ENCODE data around the gene VWA7. TPM values are rescaled to one million over a fixed set of nuclear protein-coding genes. Genes with fewer than 3 reads are reported as not detected.
"Not testable (repeated sequence)": the region's sequence is repeated elsewhere in the genome, so short reads cannot be mapped to it uniquely, and the experiment has no call there.

The VWA7 gene
- total RNA-seq, 2 donors from 2014 or later, result 2.7 to 13.0 TPM

GRCh38 chr6:31822036-31822821 is 45.1 kb upstream of the VWA7 start:
- Histone ChIP-seq H3K27me3 (replicated peaks; ENCODE audit: insufficient read depth) (no peaks in the 10 kb centered on the region), H3K4me3 (peak overlapping the region; percentile 30 to 46), H3K36me3 (no peaks in the 10 kb centered on the region), H3K27ac (peak overlapping the region; percentile 97 to 100), H3K9me3 (no peaks in the 10 kb centered on the region), H3K4me1 (replicated peaks) (peaks cover 22% of the 10 kb centered on the region)
- TF ChIP-seq POLR2AphosphoS5 (IDR thresholded peaks at IDR 0.05) (peak; percentile 96), POLR2A (IDR thresholded peaks at IDR 0.05) (peak; percentile 55)
- TF ChIP-seq, protein P1, sequence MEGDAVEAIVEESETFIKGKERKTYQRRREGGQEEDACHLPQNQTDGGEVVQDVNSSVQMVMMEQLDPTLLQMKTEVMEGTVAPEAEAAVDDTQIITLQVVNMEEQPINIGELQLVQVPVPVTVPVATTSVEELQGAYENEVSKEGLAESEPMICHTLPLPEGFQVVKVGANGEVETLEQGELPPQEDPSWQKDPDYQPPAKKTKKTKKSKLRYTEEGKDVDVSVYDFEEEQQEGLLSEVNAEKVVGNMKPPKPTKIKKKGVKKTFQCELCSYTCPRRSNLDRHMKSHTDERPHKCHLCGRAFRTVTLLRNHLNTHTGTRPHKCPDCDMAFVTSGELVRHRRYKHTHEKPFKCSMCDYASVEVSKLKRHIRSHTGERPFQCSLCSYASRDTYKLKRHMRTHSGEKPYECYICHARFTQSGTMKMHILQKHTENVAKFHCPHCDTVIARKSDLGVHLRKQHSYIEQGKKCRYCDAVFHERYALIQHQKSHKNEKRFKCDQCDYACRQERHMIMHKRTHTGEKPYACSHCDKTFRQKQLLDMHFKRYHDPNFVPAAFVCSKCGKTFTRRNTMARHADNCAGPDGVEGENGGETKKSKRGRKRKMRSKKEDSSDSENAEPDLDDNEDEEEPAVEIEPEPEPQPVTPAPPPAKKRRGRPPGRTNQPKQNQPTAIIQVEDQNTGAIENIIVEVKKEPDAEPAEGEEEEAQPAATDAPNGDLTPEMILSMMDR (IDR thresholded peaks at IDR 0.05), result no peak
- WGBS, result 0% methylated on average over 25 of the region's 25 CpGs
- intact Hi-C loops (cut with DNase I), result loop anchor here (5.0 kb wide), 1 partner anchor 85 kb away; the partner anchor contains the start of gene CLIC1
- DNase-seq (ENCODE audit: low spot score), result peak; percentile 89

DNA sequence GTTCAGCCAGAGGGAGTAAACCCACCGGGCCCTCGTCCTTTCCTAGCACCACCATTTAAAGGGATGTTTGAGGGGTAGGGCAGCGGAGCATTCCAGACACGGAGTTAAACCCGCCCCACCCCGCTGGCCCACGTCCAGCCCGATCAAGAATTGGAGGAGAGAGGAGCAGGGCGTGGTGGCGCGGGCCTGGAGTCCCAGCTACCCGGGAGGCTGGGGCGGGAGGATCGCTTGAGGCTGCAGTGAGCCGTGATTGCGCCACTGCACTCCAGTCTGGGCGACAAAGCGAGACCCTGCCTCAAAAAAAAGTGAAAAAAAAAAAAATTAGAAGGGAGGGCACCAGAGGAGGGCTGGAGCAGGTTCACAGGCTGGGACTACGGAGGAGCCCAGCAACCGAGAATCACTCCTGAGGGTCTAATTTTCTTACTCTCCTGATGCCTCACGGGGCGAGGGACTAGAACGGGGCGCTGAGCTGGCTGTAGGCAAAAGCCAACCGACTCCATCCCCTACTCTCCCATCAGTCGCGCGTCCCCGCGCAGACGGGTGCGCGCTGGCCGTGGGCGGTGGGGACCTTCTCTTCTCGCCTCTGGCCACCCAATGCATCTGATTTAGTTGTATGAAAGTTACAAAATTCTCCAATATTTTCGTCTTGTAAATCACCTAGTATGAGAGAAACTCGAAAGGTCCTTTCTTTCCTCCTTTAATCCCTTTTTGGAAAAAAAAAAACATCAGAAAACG is 44.3 kb upstream of the VWA7 start:
- H3K27ac ChIP-seq, result peak overlapping the region; percentile 97 to 100
- peaks cover 22% of the 10 kb centered on the region for H3K4me1 ChIP-seq (replicated peaks)
- H3K36me3 ChIP-seq, result no peaks in the 10 kb centered on the region
- peak overlapping the region; percentile 30 to 46 for H3K4me3 ChIP-seq
- TF ChIP-seq POLR2AphosphoS5 (IDR thresholded peaks at IDR 0.05), result no peak
- TF ChIP-seq, protein P1 (IDR thresholded peaks at IDR 0.05), result no peak
- TF ChIP-seq POLR2A (IDR thresholded peaks at IDR 0.05), result peak; percentile 48
- H3K9me3 ChIP-seq, result no peaks in the 10 kb centered on the region
- WGBS, result 6% methylated on average over 39 of the region's 39 CpGs
- intact Hi-C loops (cut with DNase I), result loop anchor here (5.0 kb wide), 1 partner anchor 84 kb away; the partner anchor contains the start of gene CLIC1
- DNase-seq (ENCODE audit: low spot score), result peak; percentile 59
- no peaks in the 10 kb centered on the region for H3K27me3 ChIP-seq (replicated peaks; ENCODE audit: insufficient read depth)

DNA sequence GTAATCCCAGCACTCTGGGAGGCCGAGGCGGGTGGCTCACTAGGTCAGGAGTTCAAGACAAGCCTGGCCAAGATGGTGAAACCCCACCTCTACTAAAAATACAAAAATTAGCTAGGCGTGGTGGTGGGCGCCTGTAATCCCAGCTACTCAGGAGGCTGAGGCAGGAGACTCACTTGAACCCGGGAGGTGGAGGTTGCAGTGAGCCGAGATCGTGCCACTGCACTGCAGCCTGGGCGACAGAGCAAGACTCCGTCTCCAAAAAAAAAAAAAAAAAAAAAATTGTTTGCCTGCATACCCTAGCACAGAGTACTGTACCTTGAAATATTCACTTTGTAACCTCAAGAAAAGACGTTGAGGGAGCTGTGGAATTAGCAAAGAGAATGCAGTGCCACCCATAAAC is 43.3 kb upstream of the VWA7 start:
- 86% methylated on average over 10 of the region's 10 CpGs for WGBS
- Histone ChIP-seq H3K4me1 (replicated peaks) (peaks cover 16% of the 10 kb centered on the region), H3K27ac (peak overlapping the region; percentile 97 to 100)

GRCh38 chr6:31819871-31820299 is 42.8 kb upstream of the VWA7 start:
- H3K9me3 ChIP-seq, result no peaks in the 10 kb centered on the region
- intact Hi-C loops (cut with DNase I), result loop anchor here (5.0 kb wide), 1 partner anchor 83 kb away; the partner anchor contains the start of gene CLIC1
- no peak for DNase-seq (ENCODE audit: low spot score)
- TF ChIP-seq POLR2A (IDR thresholded peaks at IDR 0.05), result no peak
- no peak for TF ChIP-seq POLR2AphosphoS5 (IDR thresholded peaks at IDR 0.05)
- TF ChIP-seq, protein P1 (IDR thresholded peaks at IDR 0.05), result no peak
- H3K27me3 ChIP-seq (replicated peaks; ENCODE audit: insufficient read depth), result no peaks in the 10 kb centered on the region
- no peaks in the 10 kb centered on the region for H3K36me3 ChIP-seq
- no peak overlapping the region for H3K4me3 ChIP-seq
- H3K4me1 ChIP-seq (replicated peaks), result peaks cover 16% of the 10 kb centered on the region
- peak overlapping the region; percentile 97 to 100 for H3K27ac ChIP-seq

More for the DNA sequence above, 43.3 kb upstream of the VWA7 start:
- DNase-seq (ENCODE audit: low spot score); H3K27me3 ChIP-seq (replicated peaks; ENCODE audit: insufficient read depth); H3K9me3 ChIP-seq; H3K4me3 ChIP-seq; H3K36me3 ChIP-seq: not testable (repeated sequence)
- intact Hi-C loops (cut with DNase I), result loop anchor here (5.0 kb wide), 1 partner anchor 83 kb away; the partner anchor contains the start of gene CLIC1

GRCh38 chr6:31817929-31818511 is 40.9 kb upstream of the VWA7 start:
- 40% methylated on average over 8 of the region's 8 CpGs for WGBS
- H3K4me1 ChIP-seq (replicated peaks); H3K27me3 ChIP-seq (replicated peaks; ENCODE audit: insufficient read depth); intact Hi-C loops (cut with DNase I); H3K9me3 ChIP-seq; DNase-seq (ENCODE audit: low spot score); H3K36me3 ChIP-seq: not testable (repeated sequence)
- H3K4me3 ChIP-seq, result peak overlapping the region; percentile 37 to 46
- peak overlapping the region; percentile 97 to 100 for H3K27ac ChIP-seq
- TF ChIP-seq POLR2A (IDR thresholded peaks at IDR 0.05), result peak; percentile 8
- TF ChIP-seq POLR2AphosphoS5 (IDR thresholded peaks at IDR 0.05), result peak; percentile 51

Measured in prostate gland (tissue), 2 donors.